Endothelial cell of umbilical vein (primary cell): ENCODE results near the gene CDC42EP5. TPM values are rescaled to one million over a fixed set of nuclear protein-coding genes. Genes with fewer than 3 reads are reported as not detected.

Experiments
- polyA plus RNA-seq, 4 experiments: library from polyadenylated mRNA; depleted of rRNA in 3 of 4; stranded (reverse) in 3 of 4; unstranded in 1 of 4; fragments of >200 nt; gene quantifications; 2 replicates each; pipeline versions ENCODE4 v1.2.1 to v1.2.3, GENCODE V29; 2011 to 2012; ENCODE audit warnings: missing spikeins in 1 of 4
- small RNA-seq: library from RNA; depleted of rRNA; stranded (forward); fragments of <200 nt; gene quantifications from one replicate; pipeline ENCODE3, GENCODE V24; 2012; ENCODE audit warnings: low replicate concordance, low read depth; ENCODE audit not compliant: insufficient read depth, insufficient read length
- total RNA-seq: library from RNA; stranded (reverse); gene quantifications from 2 replicates; pipeline ENCODE4 v1.2.3, GENCODE V29; 2021

Gene CDC42EP5
- total and polyA plus RNA-seq, 2 donors (not counting 3 experiments of a cell fraction or from before 2014, with no cell fraction given) = 37.3 to 85.5 TPM

Small RNA genes lying within 50 kb of the gene (small RNA-seq; reads per million reads assigned to genes)
- not detected for gene AC245884.3

Other genes with a start within 250 kb of the CDC42EP5 start
- not detected in 2 replicates for gene LILRA6, start 230.5 kb downstream of the CDC42EP5 start, total RNA-seq
- 0.05 TPM in 1 of 2 replicates, not detected in the other for gene LILRA6, start 230.5 kb downstream of the CDC42EP5 start, polyA plus RNA-seq
- not detected in 2 replicates for gene LILRB5, start 216.0 kb downstream of the CDC42EP5 start, total RNA-seq
- not detected in 2 replicates for gene LILRB5, start 216.0 kb downstream of the CDC42EP5 start, polyA plus RNA-seq
- gene LILRB2, start 192.2 kb downstream of the CDC42EP5 start, total RNA-seq = not detected in 2 replicates
- not detected in 2 replicates for gene LILRB2, start 192.2 kb downstream of the CDC42EP5 start, polyA plus RNA-seq
- not detected in 2 replicates for gene LILRA5, start 160.1 kb downstream of the CDC42EP5 start, total RNA-seq
- not detected in 2 replicates for gene LILRA5, start 160.1 kb downstream of the CDC42EP5 start, polyA plus RNA-seq
- gene LILRA4, start 134.1 kb downstream of the CDC42EP5 start, total RNA-seq = not detected in 2 replicates
- not detected in 2 replicates for gene LILRA4, start 134.1 kb downstream of the CDC42EP5 start, polyA plus RNA-seq
- not detected in 2 replicates for gene LAIR1, start 108.4 kb downstream of the CDC42EP5 start, total RNA-seq
- not detected in 2 replicates for gene LAIR1, start 108.4 kb downstream of the CDC42EP5 start, polyA plus RNA-seq
- not detected in 2 replicates for gene TTYH1, start 57.8 kb downstream of the CDC42EP5 start, total RNA-seq
- not detected in 2 replicates for gene TTYH1, start 57.8 kb downstream of the CDC42EP5 start, polyA plus RNA-seq
- 213 and 218 TPM in 2 replicates for gene LENG8, start 24.1 kb downstream of the CDC42EP5 start, total RNA-seq
- gene LENG8, start 24.1 kb downstream of the CDC42EP5 start, polyA plus RNA-seq = 130 and 134 TPM in 2 replicates
- gene LENG9, start 9.5 kb downstream of the CDC42EP5 start, total RNA-seq = 2.8 and 3.2 TPM in 2 replicates
- gene LENG9, start 9.5 kb downstream of the CDC42EP5 start, polyA plus RNA-seq = 0.97 and 1.5 TPM in 2 replicates
- not detected in 2 replicates for gene LAIR2, start 29.5 kb upstream of the CDC42EP5 start, total RNA-seq
- not detected in 2 replicates for gene LAIR2, start 29.5 kb upstream of the CDC42EP5 start, polyA plus RNA-seq
- not detected in 2 replicates for gene LILRA2, start 100.5 kb upstream of the CDC42EP5 start, total RNA-seq
- not detected in 2 replicates for gene LILRA2, start 100.5 kb upstream of the CDC42EP5 start, polyA plus RNA-seq
- not detected in 2 replicates for gene LILRA1, start 120.3 kb upstream of the CDC42EP5 start, total RNA-seq
- not detected in 2 replicates for gene LILRA1, start 120.3 kb upstream of the CDC42EP5 start, polyA plus RNA-seq
- gene LILRB1, start 157.2 kb upstream of the CDC42EP5 start, total RNA-seq = not detected in 2 replicates
- gene LILRB1, start 157.2 kb upstream of the CDC42EP5 start, polyA plus RNA-seq = not detected in 2 replicates
- not detected in 2 replicates for gene LILRB4, start 189.7 kb upstream of the CDC42EP5 start, total RNA-seq
- gene LILRB4, start 189.7 kb upstream of the CDC42EP5 start, polyA plus RNA-seq = not detected in 2 replicates